DND-41 (cell line): ENCODE data around the gene ADAMTS15.

ENCODE experiments used
- ATAC-seq: fragments of 200-7000 bp; cut with Tn5 transposase; 3 replicates; pipeline ENCODE4 v1.9.1; 2021; ENCODE audit warnings: low read depth; ENCODE audit not compliant: insufficient read depth
- DNase-seq: peaks from one replicate; pipeline ENCODE4 v3.0.0-alpha.2; 2020
- H2AFZ ChIP-seq: 2 replicates; pipeline ENCODE4 v1.6.0; 2012; ENCODE audit warnings: low read depth, low read length
- H3K27ac ChIP-seq: 2 replicates; pipeline ENCODE4 v1.5.1; 2012; ENCODE audit warnings: low read length, inconsistent platforms
- H3K27me3 ChIP-seq: fragments of 200-600 bp; sonication (generic); 2 replicates; pipeline ENCODE4 v1.6.0; 2012; ENCODE audit warnings: low read length, mild to moderate bottlenecking, inconsistent platforms; ENCODE audit not compliant: insufficient read depth, poor library complexity
- H3K36me3 ChIP-seq: 2 replicates; pipeline ENCODE4 v1.5.1; 2012; ENCODE audit warnings: low read length, inconsistent platforms; ENCODE audit not compliant: insufficient read depth
- H3K4me1 ChIP-seq: 2 replicates; pipeline ENCODE4 v1.5.1; 2012; ENCODE audit warnings: mild to moderate bottlenecking, low read length; ENCODE audit not compliant: insufficient read depth
- H3K4me2 ChIP-seq: 2 replicates; pipeline ENCODE4 v1.6.0; 2012; ENCODE audit warnings: mild to moderate bottlenecking, moderate library complexity, low read length, inconsistent platforms; ENCODE audit not compliant: insufficient read depth
- H3K4me3 ChIP-seq, 2 experiments: fragments of 200-600 bp in 1 of 2; shearing (Covaris generic) in 1 of 2; 2 replicates each; pipeline ENCODE4 v1.5.1; 2012 to 2016; ENCODE audit warnings: inconsistent platforms in 2 of 2, low read length in 2 of 2, mild to moderate bottlenecking in 2 of 2, low read depth in 1 of 2, moderate library complexity in 1 of 2
- H3K79me2 ChIP-seq: 2 replicates; pipeline ENCODE4 v1.6.0; 2012; ENCODE audit warnings: low read length, inconsistent platforms; ENCODE audit not compliant: insufficient read depth
- H3K9ac ChIP-seq: 2 replicates; pipeline ENCODE4 v1.6.0; 2012; ENCODE audit warnings: low read depth, mild to moderate bottlenecking, inconsistent platforms, low read length, moderate library complexity
- H3K9me3 ChIP-seq: 2 replicates; pipeline ENCODE4 v1.5.1; 2012; ENCODE audit warnings: low read length, moderate library complexity, mild to moderate bottlenecking, inconsistent platforms; ENCODE audit not compliant: insufficient read depth, severe bottlenecking
- H4K20me1 ChIP-seq: 2 replicates; pipeline ENCODE4 v1.6.0; 2012; ENCODE audit warnings: low read length; ENCODE audit not compliant: insufficient read depth
- CTCF ChIP-seq: IDR thresholded peaks from 2 replicates; pipeline ENCODE4 v1.5.1; 2012; ENCODE audit warnings: borderline replicate concordance, low read length, moderate library complexity, mild to moderate bottlenecking; ENCODE audit not compliant: poor library complexity, severe bottlenecking; ENCODE audit errors: extremely low read depth
- EZH2 ChIP-seq: IDR thresholded peaks from 3 replicates; pipeline ENCODE4 v1.6.1; 2012; ENCODE audit warnings: borderline replicate concordance, low read depth, mild to moderate bottlenecking, moderate library complexity, low read length, inconsistent platforms; ENCODE audit not compliant: severe bottlenecking

The ADAMTS15 gene

DNA sequence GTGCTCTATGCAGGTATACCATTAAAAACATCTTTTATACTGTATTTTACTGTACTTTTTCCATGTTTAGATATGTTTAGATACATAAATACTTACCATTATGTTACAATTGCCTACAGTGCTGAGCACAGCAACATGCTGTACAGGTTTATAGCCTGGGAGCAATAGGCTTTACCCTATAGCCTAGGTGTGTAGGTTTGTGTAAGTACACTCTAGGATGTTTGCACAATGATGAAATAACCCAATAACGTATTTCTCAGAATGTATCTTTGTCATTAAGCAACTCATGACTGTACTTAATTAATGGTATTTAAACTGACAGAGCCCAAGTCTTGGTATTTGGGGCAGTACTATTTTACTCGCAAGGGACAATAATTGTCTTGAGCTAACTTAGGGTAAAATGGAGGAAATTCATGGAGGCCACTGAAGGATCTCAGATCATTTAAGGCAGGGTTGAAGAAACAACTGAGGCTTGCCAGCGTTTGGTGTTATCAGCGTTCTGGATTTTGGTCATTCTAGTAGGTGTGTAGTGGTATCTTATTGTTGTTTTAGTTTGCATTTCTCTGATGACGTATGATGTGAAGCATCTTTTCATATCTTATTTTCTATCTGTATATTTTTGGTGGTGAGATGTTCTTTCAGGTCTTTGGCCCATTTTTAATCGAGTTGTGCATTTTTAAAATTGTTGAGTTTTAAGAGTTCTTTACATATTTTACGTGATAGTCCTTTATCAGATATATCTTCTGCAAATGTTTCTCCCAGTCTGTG is 42.4 kb downstream of the ADAMTS15 start:
- no peaks in the 10 kb centered on the region for H3K79me2 ChIP-seq
- DNase-seq (no peak), ATAC-seq (no peak)
- H3K27me3 ChIP-seq = peaks cover 8% of the 10 kb centered on the region
- no peaks in the 10 kb centered on the region for H3K36me3 ChIP-seq
- H3K4me1 ChIP-seq = no peaks in the 10 kb centered on the region
- H3K9ac ChIP-seq = no peak overlapping the region
- TF ChIP-seq CTCF = no peak
- no peak for TF ChIP-seq EZH2
- no peak overlapping the region for H3K4me2 ChIP-seq
- no peaks in the 10 kb centered on the region for H4K20me1 ChIP-seq
- H3K4me3 ChIP-seq = no peak overlapping the region
- H3K27ac ChIP-seq = no peak overlapping the region
- no peak overlapping the region for H2AFZ ChIP-seq
- H3K9me3 ChIP-seq = no peaks in the 10 kb centered on the region

DNA sequence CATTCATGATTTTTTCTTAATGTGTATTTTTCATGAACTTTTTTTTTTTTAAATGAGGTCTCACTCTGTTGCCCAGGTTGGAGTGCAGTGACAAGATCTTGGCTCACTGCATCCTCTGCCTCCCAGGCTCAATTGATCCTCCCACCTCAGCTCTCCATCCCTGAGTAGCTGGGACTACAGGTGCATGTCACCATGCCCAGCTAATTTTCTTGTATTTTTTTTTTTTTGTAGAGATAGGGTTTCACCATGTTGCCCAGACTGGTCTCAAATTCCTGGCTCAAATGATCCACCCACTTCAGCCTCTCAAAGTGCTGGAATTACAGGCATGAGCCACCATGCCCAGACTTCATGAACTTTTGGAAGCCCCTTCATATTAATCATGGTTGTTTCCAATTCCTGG is 49.7 kb downstream of the ADAMTS15 start:
- TF ChIP-seq CTCF = no peak
- no peak for TF ChIP-seq EZH2

DNA sequence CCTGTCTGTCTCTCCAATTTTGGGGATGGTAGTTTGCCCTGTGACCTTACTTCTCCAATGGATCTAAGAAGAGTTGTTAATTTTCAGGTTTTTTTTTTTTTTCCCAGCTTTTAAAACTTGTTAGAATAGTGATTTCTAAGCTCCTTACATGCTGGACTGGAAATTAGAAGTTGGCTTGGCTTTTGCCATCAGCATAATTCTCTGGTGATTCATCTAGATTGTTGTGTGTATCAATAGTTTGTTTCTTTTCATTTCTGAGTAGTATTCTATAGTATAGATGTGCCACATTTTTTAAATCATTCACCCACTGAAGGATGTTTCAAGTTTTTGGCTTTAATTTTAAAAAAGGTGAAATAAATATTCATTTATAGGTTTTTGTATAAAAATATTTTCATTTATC is 51.4 kb downstream of the ADAMTS15 start:
- H3K9me3 ChIP-seq = peaks cover 4% of the 10 kb centered on the region
- no peaks in the 10 kb centered on the region for H4K20me1 ChIP-seq
- no peak overlapping the region for H3K4me2 ChIP-seq
- H3K9ac ChIP-seq = no peak overlapping the region
- H3K4me3 ChIP-seq = no peak overlapping the region
- no peak overlapping the region for H2AFZ ChIP-seq
- H3K27me3 ChIP-seq = no peaks in the 10 kb centered on the region
- ATAC-seq (no peak), DNase-seq (no peak)
- no peaks in the 10 kb centered on the region for H3K79me2 ChIP-seq
- H3K36me3 ChIP-seq = no peaks in the 10 kb centered on the region
- H3K27ac ChIP-seq = no peak overlapping the region
- H3K4me1 ChIP-seq = no peaks in the 10 kb centered on the region
- TF ChIP-seq EZH2 (no peak), CTCF (no peak)

More for the DNA sequence above, 49.7 kb downstream of the ADAMTS15 start:
- ATAC-seq = no peak
- no peak overlapping the region for H3K4me2 ChIP-seq
- H3K79me2 ChIP-seq = no peaks in the 10 kb centered on the region
- no peak overlapping the region for H3K4me3 ChIP-seq
- H3K27ac ChIP-seq = no peak overlapping the region
- no peak overlapping the region for H3K9ac ChIP-seq
- DNase-seq = no peak
- no peak overlapping the region for H2AFZ ChIP-seq
- H4K20me1 ChIP-seq = no peaks in the 10 kb centered on the region
- H3K9me3 ChIP-seq = no peaks in the 10 kb centered on the region
- H3K27me3 ChIP-seq = no peaks in the 10 kb centered on the region
- H3K4me1 ChIP-seq = no peaks in the 10 kb centered on the region
- no peaks in the 10 kb centered on the region for H3K36me3 ChIP-seq

GRCh38 chr11:130504317-130504716 is 55.9 kb downstream of the ADAMTS15 start:
- no peak overlapping the region for H2AFZ ChIP-seq
- no peaks in the 10 kb centered on the region for H3K4me1 ChIP-seq
- ATAC-seq = no peak
- H3K9me3 ChIP-seq = peaks cover 7% of the 10 kb centered on the region
- H3K36me3 ChIP-seq = no peaks in the 10 kb centered on the region
- TF ChIP-seq CTCF (no peak), EZH2 (no peak)
- H3K9ac ChIP-seq = no peak overlapping the region
- no peak for DNase-seq
- H3K4me3 ChIP-seq = no peak overlapping the region
- no peaks in the 10 kb centered on the region for H3K79me2 ChIP-seq
- H3K27me3 ChIP-seq = no peaks in the 10 kb centered on the region
- H3K4me2 ChIP-seq = no peak overlapping the region
- H4K20me1 ChIP-seq = no peaks in the 10 kb centered on the region
- H3K27ac ChIP-seq = no peak overlapping the region
